IMR-90 (cell line): ENCODE results near the gene PSG7. TPM values are rescaled to one million over a fixed set of nuclear protein-coding genes. Genes with fewer than 3 reads are reported as not detected.

Experiments
- ATAC-seq: fragments of 200-7000 bp; cut with Tn5 transposase; 2 replicates; pipeline ENCODE4 v1.9.1; 2020; ENCODE audit warnings: low read depth, mild to moderate bottlenecking, moderate library complexity
- BruUV-seq: library from RNA; stranded (reverse); fragments of 400-500 nt; replicated peaks from 2 replicates; lab custom pipeline; 2021; lab: Mats Ljungman, UMichigan
- CTCF ChIA-PET: fragments of 300-600 bp; formaldehyde crosslinking; extraction: SDS; loops from one replicate; lab custom pipeline; 2021; ENCODE audit warnings: antibody characterized with exemption; lab: Yijun Ruan, JAX
- POLR2A ChIA-PET: fragments of 300-600 bp; sonication (Branson Sonifier 250); formaldehyde crosslinking; loops from one replicate; lab custom pipeline; 2022; ENCODE audit warnings: antibody characterized with exemption; ENCODE audit not compliant: unreplicated experiment; lab: Charles Lee
- DNase-seq: peaks from one replicate; pipeline ENCODE4 v3.0.0; 2013
- H2AFZ ChIP-seq: replicated peaks from 2 replicates; pipeline ENCODE3; 2013; ENCODE audit warnings: low read length, mild to moderate bottlenecking; ENCODE audit not compliant: poor library complexity
- H2AK5ac ChIP-seq: 2 replicates; pipeline ENCODE4 v1.6.1; 2013; ENCODE audit warnings: low read depth, low read length, inconsistent platforms
- H2AK9ac ChIP-seq: replicated peaks from 2 replicates; pipeline ENCODE3; 2013; ENCODE audit warnings: mild to moderate bottlenecking, low read depth, low read length, moderate library complexity; ENCODE audit not compliant: poor library complexity
- H2BK120ac ChIP-seq: 2 replicates; pipeline ENCODE4 v1.6.1; 2013; ENCODE audit warnings: low read depth, low read length, inconsistent platforms
- H2BK15ac ChIP-seq: 3 replicates; pipeline ENCODE4 v1.6.1; 2013; ENCODE audit warnings: low read depth, low read length, inconsistent platforms
- H2BK20ac ChIP-seq: 2 replicates; pipeline ENCODE4 v1.6.1; 2013; ENCODE audit warnings: low read depth, mild to moderate bottlenecking, inconsistent platforms, low read length, moderate library complexity
- H2BK5ac ChIP-seq: 2 replicates; pipeline ENCODE4 v1.6.1; 2013; ENCODE audit warnings: mild to moderate bottlenecking, low read depth, low read length, inconsistent platforms; ENCODE audit not compliant: poor library complexity, severe bottlenecking
- H3K14ac ChIP-seq: replicated peaks from 2 replicates; pipeline ENCODE4 v1.6.1; 2013; ENCODE audit warnings: low read depth, low read length, inconsistent platforms
- H3K18ac ChIP-seq: 2 replicates; pipeline ENCODE4 v1.6.1; 2013; ENCODE audit warnings: low read depth, low read length, control low read depth
- H3K23ac ChIP-seq: 2 replicates; pipeline ENCODE4 v1.6.1; 2013; ENCODE audit warnings: low read depth, low read length, inconsistent platforms
- H3K27ac ChIP-seq: 2 replicates; pipeline ENCODE4 v1.5.1; 2013; ENCODE audit warnings: mild to moderate bottlenecking, control low read depth, low read length; ENCODE audit not compliant: insufficient read depth
- H3K27me3 ChIP-seq: 2 replicates; pipeline ENCODE4 v1.6.1; 2013; ENCODE audit warnings: low read length; ENCODE audit not compliant: control insufficient read depth, insufficient read depth
- H3K36me3 ChIP-seq: 2 replicates; pipeline ENCODE4 v1.6.1; 2013; ENCODE audit warnings: low read length, mixed read lengths; ENCODE audit not compliant: control insufficient read depth, insufficient read depth
- H3K4ac ChIP-seq: 2 replicates; pipeline ENCODE4 v1.6.1; 2013; ENCODE audit warnings: low read depth, low read length, inconsistent platforms
- H3K4me1 ChIP-seq: 2 replicates; pipeline ENCODE4 v1.6.1; 2013; ENCODE audit warnings: low read length, mixed read lengths; ENCODE audit not compliant: control insufficient read depth, insufficient read depth
- H3K4me2 ChIP-seq: 2 replicates; pipeline ENCODE4 v1.6.1; 2013; ENCODE audit warnings: low read depth, mild to moderate bottlenecking, control low read depth, low read length, moderate library complexity
- H3K4me3 ChIP-seq: 2 replicates; pipeline ENCODE4 v1.5.1; 2013; ENCODE audit warnings: low read depth, mild to moderate bottlenecking, control low read depth, low read length, moderate library complexity; ENCODE audit not compliant: insufficient read depth
- H3K56ac ChIP-seq: 2 replicates; pipeline ENCODE4 v1.6.1; 2013; ENCODE audit warnings: low read length, inconsistent platforms; ENCODE audit not compliant: insufficient read depth; ENCODE audit errors: extremely low read depth
- H3K79me1 ChIP-seq, 2 experiments: 2 replicates each; pipeline ENCODE4 v1.6.1; 2013; ENCODE audit warnings: low read length in 2 of 2, inconsistent platforms in 1 of 2, low read depth in 1 of 2
- H3K9ac ChIP-seq: 2 replicates; pipeline ENCODE4 v1.6.1; 2013; ENCODE audit warnings: low read depth, low read length, control low read depth
- H3K9me1 ChIP-seq: 2 replicates; pipeline ENCODE4 v1.6.1; 2013; ENCODE audit warnings: low read length, inconsistent platforms; ENCODE audit not compliant: insufficient read depth
- H3K9me3 ChIP-seq: 2 replicates; pipeline ENCODE4 v1.6.1; 2013; ENCODE audit warnings: low read length; ENCODE audit not compliant: control insufficient read depth, insufficient read depth
- H4K20me1 ChIP-seq: 2 replicates; pipeline ENCODE4 v1.6.1; 2013; ENCODE audit warnings: low read length, inconsistent platforms; ENCODE audit not compliant: insufficient read depth
- H4K5ac ChIP-seq: 2 replicates; pipeline ENCODE4 v1.6.1; 2013; ENCODE audit warnings: mild to moderate bottlenecking, low read depth, low read length, control low read depth
- H4K8ac ChIP-seq, 2 experiments: 2 replicates each; pipeline ENCODE4 v1.6.1; 2013; ENCODE audit warnings: low read depth in 2 of 2, low read length in 2 of 2, control low read depth in 1 of 2, inconsistent platforms in 1 of 2
- H4K91ac ChIP-seq: 2 replicates; pipeline ENCODE4 v1.6.1; 2013; ENCODE audit warnings: low read depth, low read length, inconsistent platforms; ENCODE audit not compliant: insufficient read depth
- BHLHE40 ChIP-seq: fragments of 150-350 bp; IDR thresholded peaks from 2 replicates; pipeline ENCODE4 v1.6.1; 2016; ENCODE audit warnings: mild to moderate bottlenecking, low read depth, low read length
- CEBPB ChIP-seq: IDR thresholded peaks from 2 replicates; pipeline ENCODE4 v1.6.1; 2012; ENCODE audit warnings: low read depth, low read length, improper control_type of control experiment
- CHD1 ChIP-seq: IDR thresholded peaks from 2 replicates; pipeline ENCODE4 v1.6.1; 2012; ENCODE audit warnings: low read depth, low read length, improper control_type of control experiment
- CTCF ChIP-seq: conservative IDR thresholded peaks from 2 replicates; pipeline ENCODE4 v1.5.1; 2012; ENCODE audit warnings: mild to moderate bottlenecking, low read depth, low read length, improper control_type of control experiment
- ELK1 ChIP-seq: fragments of 150-350 bp; IDR thresholded peaks from 2 replicates; pipeline ENCODE4 v1.6.1; 2016; ENCODE audit warnings: low read depth, mild to moderate bottlenecking, low read length, moderate library complexity, borderline replicate concordance
- FOS ChIP-seq: fragments of 150-350 bp; IDR thresholded peaks from 2 replicates; pipeline ENCODE4 v1.6.1; 2016; ENCODE audit warnings: low read depth, low read length
- MAFK ChIP-seq: IDR thresholded peaks from 2 replicates; pipeline ENCODE4 v1.6.1; 2012; ENCODE audit warnings: low read depth, low read length, improper control_type of control experiment
- MAZ ChIP-seq: IDR thresholded peaks from 2 replicates; pipeline ENCODE4 v1.6.1; 2012; ENCODE audit warnings: low read depth, mild to moderate bottlenecking, low read length, improper control_type of control experiment, moderate library complexity, borderline replicate concordance
- MXI1 ChIP-seq: IDR thresholded peaks from 2 replicates; pipeline ENCODE4 v1.6.1; 2012; ENCODE audit warnings: low read depth, mild to moderate bottlenecking, low read length, moderate library complexity, borderline replicate concordance
- NFE2L2 ChIP-seq: fragments of 150-350 bp; IDR thresholded peaks from 2 replicates; pipeline ENCODE4 v1.6.1; 2016; ENCODE audit warnings: low read depth, mild to moderate bottlenecking, low read length
- POLR2A ChIP-seq: IDR thresholded peaks from 2 replicates; pipeline ENCODE4 v1.6.1; 2012; ENCODE audit warnings: mild to moderate bottlenecking, low read depth, low read length
- RAD21 ChIP-seq: IDR thresholded peaks from 2 replicates; pipeline ENCODE4 v1.6.1; 2012; ENCODE audit warnings: low read length, improper control_type of control experiment
- RCOR1 ChIP-seq: IDR thresholded peaks from 2 replicates; pipeline ENCODE4 v1.6.1; 2012; ENCODE audit warnings: mild to moderate bottlenecking, low read length, improper control_type of control experiment; ENCODE audit not compliant: insufficient replicate concordance
- RFX5 ChIP-seq: IDR thresholded peaks from 2 replicates; pipeline ENCODE4 v1.8.0; 2012; ENCODE audit warnings: low read depth, mild to moderate bottlenecking, low read length, moderate library complexity
- SMC3 ChIP-seq: fragments of 150-350 bp; IDR thresholded peaks from 2 replicates; pipeline ENCODE4 v1.6.1; 2016; ENCODE audit warnings: low read depth, mild to moderate bottlenecking, antibody characterized with exemption, low read length, moderate library complexity
- WGBS, 2 experiments: methylation state at CpG; one replicate each; pipeline versions ENCODE4 v1.1.5 to v1.1.7; 2013; ENCODE audit warnings: missing lambda C conversion rate in 2 of 2; ENCODE audit not compliant: insufficient read length in 1 of 2; ENCODE audit errors: extremely low coverage in 2 of 2; 5-methylcytosine and 5-hydroxymethylcytosine counted together
- dilution Hi-C: fragments of 300-500 bp; cut with HindIII; formaldehyde crosslinking; loops from one replicate; pipeline ENCODE4 v1.14.3; 2018; ENCODE audit warnings: low sequenced_read_pairs; ENCODE audit not compliant: unreplicated experiment
- in situ Hi-C: fragments of 300-500 bp; cut with MboI; formaldehyde crosslinking; loops from 3 replicates; pipeline ENCODE4 v1.14.3; 2019; ENCODE audit warnings: low sequenced_read_pairs, inconsistent platforms, mixed read lengths
- intact Hi-C: fragments of 100-400 bp; cut with micrococcal nuclease; formaldehyde crosslinking; loops from 2 replicates; pipeline ENCODE4 v1.10.0; 2022
- polyA plus RNA-seq, 3 experiments: library from polyadenylated mRNA; depleted of rRNA; stranded (reverse); fragments of >200 nt; gene quantifications; 2 replicates each; pipeline ENCODE4 v1.2.3, GENCODE V29; 2012; ENCODE audit warnings: low replicate concordance in 1 of 3
- total RNA-seq: library from RNA; depleted of rRNA; stranded (reverse); fragments of >200 nt; gene quantifications from 2 replicates; pipeline ENCODE4 v1.2.3, GENCODE V29; 2012
- TF ChIP-seq, protein P1 (sequence below): fragments of 150-350 bp; IDR thresholded peaks from 2 replicates; pipeline ENCODE4 v1.6.1; 2017; ENCODE audit warnings: mild to moderate bottlenecking, antibody characterized with exemption, low read length, low read depth

Gene PSG7
- total and polyA plus RNA-seq, 2 of the 4 experiments (the other 2 are of a cell fraction), result under 0.01 to 0.26 TPM

- H4K91ac ChIP-seq, result peak within 1 kb of the TSS; percentile 96
- peaks cover 16% of the 10 kb centered on the region for H3K4me1 ChIP-seq
- no peak within 1 kb of the TSS for H3K23ac ChIP-seq
- peak within 1 kb of the TSS; percentile 96 for H2AK5ac ChIP-seq
- H2BK5ac ChIP-seq, result peak within 1 kb of the TSS; percentile 79
- no peak for DNase-seq
- H3K27ac ChIP-seq, result peak within 1 kb of the TSS; percentile 10; the same call in 1 of the 2 replicates
- H4K20me1 ChIP-seq, result no peaks in the 10 kb centered on the region
- peak within 1 kb of the TSS; percentile 60; the same call in 1 of the 2 replicates for H4K5ac ChIP-seq
- no peaks in the 10 kb centered on the region for H3K36me3 ChIP-seq
- peak within 1 kb of the TSS; percentile 43 for H3K14ac ChIP-seq
- BruUV-seq, result no TSS peak
- H3K27me3 ChIP-seq, result no peaks in the 10 kb centered on the region
- H3K4me2 ChIP-seq, result no peak within 1 kb of the TSS
- H3K9ac ChIP-seq, result no peak within 1 kb of the TSS
- in situ Hi-C loops, result no loop called here
- no peak within 1 kb of the TSS for H2AK9ac ChIP-seq
- peak within 1 kb of the TSS; percentile 96 for H3K4ac ChIP-seq
- no peaks in the 10 kb centered on the region for H3K9me3 ChIP-seq
- no peak for ATAC-seq
- peak within 1 kb of the TSS; percentile 98 for H2BK15ac ChIP-seq
- H2BK120ac ChIP-seq, result peak within 1 kb of the TSS; percentile 99
- ChIA-PET POLR2A (no interaction called here), CTCF (no interaction called here)
- H3K4me3 ChIP-seq, result no peak within 1 kb of the TSS
- WGBS, 2 experiments, result 86% methylated on average over 1 of the region's 2 CpGs; no CpG with 5 or more reads in 1 of the 2 experiments
- H3K18ac ChIP-seq, result peak within 1 kb of the TSS; percentile 87; the same call in 1 of the 2 replicates
- intact Hi-C loops, result no loop called here
- H3K56ac ChIP-seq, result no peak within 1 kb of the TSS
- TF ChIP-seq RFX5 (no peak), SMC3 (no peak), MXI1 (no peak), BHLHE40 (no peak), ELK1 (no peak), RAD21 (no peak), POLR2A (no peak), MAFK (no peak), FOS (no peak), RCOR1 (no peak), NFE2L2 (no peak), CHD1 (no peak), MAZ (no peak), CEBPB (no peak), CTCF (no peak)
- TF ChIP-seq, protein P1, sequence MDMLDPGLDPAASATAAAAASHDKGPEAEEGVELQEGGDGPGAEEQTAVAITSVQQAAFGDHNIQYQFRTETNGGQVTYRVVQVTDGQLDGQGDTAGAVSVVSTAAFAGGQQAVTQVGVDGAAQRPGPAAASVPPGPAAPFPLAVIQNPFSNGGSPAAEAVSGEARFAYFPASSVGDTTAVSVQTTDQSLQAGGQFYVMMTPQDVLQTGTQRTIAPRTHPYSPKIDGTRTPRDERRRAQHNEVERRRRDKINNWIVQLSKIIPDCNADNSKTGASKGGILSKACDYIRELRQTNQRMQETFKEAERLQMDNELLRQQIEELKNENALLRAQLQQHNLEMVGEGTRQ, result no peak
- H2AFZ ChIP-seq, result peak within 1 kb of the TSS; percentile 32
- dilution Hi-C loops, result no loop called here
- peak within 1 kb of the TSS; percentile 99 for H2BK20ac ChIP-seq
- H3K79me1 ChIP-seq, result peaks cover 0 to 3% of the 10 kb centered on the region in 2 experiments; a peak in 1 of 4 replicates
- H3K9me1 ChIP-seq, result peaks cover 17% of the 10 kb centered on the region
- H4K8ac ChIP-seq, result peak within 1 kb of the TSS; percentile 80 to 88
Measured at GRCh38 chr19:42879613-42880012, 57.4 kb downstream of the PSG7 start, which contains the start of gene PSG1. Gene PSG1 (minus strand): TSS chr19:42879713. CDS start chr19:42879581, 132 bp downstream.
